ENCODE data around the gene CHD9NB.
A peak's percentile ranks its signal among the peaks of the same experiment; 100 is the strongest.

CHD9NB gene

GRCh38 chr16:53022374-53022773 lies 30.3 kb downstream of the CHD9NB start:
- DNase-seq: peak; percentile 43

- DNase-seq: no peak
These were observed 33.8 kb downstream of the CHD9NB start for GRCh38 chr16:53018834-53019416.

GRCh38 chr16:53014287-53014686 lies 38.4 kb downstream of the CHD9NB start:
- DNase-seq: no peak

GRCh38 chr16:53007095-53007494 lies 45.6 kb downstream of the CHD9NB start:
- no peak for DNase-seq

- no peak for DNase-seq
These were observed 54.8 kb downstream of the CHD9NB start for GRCh38 chr16:52997922-52998321.

- no peak for DNase-seq
These were observed 57.8 kb downstream of the CHD9NB start for GRCh38 chr16:52994942-52995341.

- no peak for DNase-seq
These were observed 59.5 kb downstream of the CHD9NB start for GRCh38 chr16:52993179-52993578.

- no peak for DNase-seq
These were observed 61.1 kb downstream of the CHD9NB start for GRCh38 chr16:52991572-52991971.

Measured in NCI-H774 (cell line).